GM12878 (cell line): Measurements from ENCODE around the gene TM7SF3. TPM values are rescaled to one million over a fixed set of nuclear protein-coding genes. Genes with fewer than 3 reads are reported as not detected.

Source experiments
- ATAC-seq: fragments of 200-7000 bp; cut with Tn5 transposase; 3 replicates; pipeline ENCODE4 v1.9.1; 2020; ENCODE audit warnings: mild to moderate bottlenecking, moderate library complexity
- BruUV-seq: library from RNA; stranded (reverse); fragments of 400-500 nt; replicated peaks from 2 replicates; lab custom pipeline; 2021; lab: Mats Ljungman, UMichigan
- CTCF ChIA-PET: fragments of 300-600 bp; sonication (Branson Sonifier 250); formaldehyde crosslinking; extraction: SDS; loops from one replicate; lab custom pipeline; 2021; ENCODE audit warnings: inconsistent platforms; lab: Yijun Ruan, JAX
- POLR2A ChIA-PET: fragments of 350-600 bp; formaldehyde crosslinking; extraction: SDS; loops from one replicate; lab custom pipeline; 2021; ENCODE audit warnings: inconsistent platforms; lab: Charles Lee
- RAD21 ChIA-PET: fragments of 300-600 bp; sonication (Branson Sonifier 250); formaldehyde crosslinking; loops from one replicate; lab custom pipeline; 2023; ENCODE audit warnings: antibody characterized with exemption; ENCODE audit not compliant: unreplicated experiment; lab: Charles Lee
- SMC1A ChIA-PET: fragments of 300-600 bp; sonication (Branson Sonifier 250); formaldehyde crosslinking; loops from one replicate; lab custom pipeline; 2023; ENCODE audit not compliant: unreplicated experiment, uncharacterized antibody; lab: Charles Lee
- DNase-seq: peaks from one replicate; pipeline ENCODE4 v3.0.0-alpha.2; 2011; ENCODE audit warnings: low read depth, low spot score
- FAIRE-seq: peaks from 3 replicates; lab custom pipeline; 2011; peaks lifted over from hg19 to GRCh38; lab: Jason Lieb, UNC
- H2AFZ ChIP-seq: 2 replicates; pipeline ENCODE4 v1.6.0; 2011; ENCODE audit warnings: low read depth, low read length, control low read depth; ENCODE audit not compliant: control insufficient read depth
- H3K27ac ChIP-seq: 2 replicates; pipeline ENCODE4 v1.5.1; 2011; ENCODE audit warnings: control low read depth; ENCODE audit not compliant: control insufficient read depth, insufficient read depth
- H3K27me3 ChIP-seq, 2 experiments: replicated peaks in 1 of 2; 2 replicates each; pipeline versions ENCODE4 v1.6.0 to v1.6.1; 2011; ENCODE audit warnings: low read length in 1 of 2; ENCODE audit not compliant: control insufficient read depth in 2 of 2, insufficient read depth in 2 of 2
- H3K36me3 ChIP-seq, 2 experiments: 2 replicates each; pipeline ENCODE4 v1.5.1; 2011; ENCODE audit warnings: low read length in 1 of 2; ENCODE audit not compliant: control insufficient read depth in 2 of 2, insufficient read depth in 2 of 2
- H3K4me1 ChIP-seq: 2 replicates; pipeline ENCODE4 v1.6.1; 2011; ENCODE audit warnings: mild to moderate bottlenecking, low read length, moderate library complexity, mixed read lengths; ENCODE audit not compliant: control insufficient read depth, insufficient read depth
- H3K4me2 ChIP-seq: 2 replicates; pipeline ENCODE4 v1.6.0; 2011; ENCODE audit warnings: control low read depth; ENCODE audit not compliant: control insufficient read depth, insufficient read depth
- H3K4me3 ChIP-seq: fragments of 200-600 bp; sonication (generic); 2 replicates; pipeline ENCODE4 v1.5.1; 2016
- H3K79me2 ChIP-seq: 2 replicates; pipeline ENCODE4 v1.6.0; 2011; ENCODE audit warnings: low read length; ENCODE audit not compliant: control insufficient read depth, insufficient read depth
- H3K9ac ChIP-seq: 2 replicates; pipeline ENCODE4 v1.8.0; 2011; ENCODE audit warnings: low read length, control low read depth, mixed read lengths; ENCODE audit not compliant: control insufficient read depth, insufficient read depth
- H3K9me3 ChIP-seq: replicated peaks from 3 replicates; pipeline ENCODE4 v1.5.1; 2011; ENCODE audit warnings: mild to moderate bottlenecking, low read length; ENCODE audit not compliant: control insufficient read depth, insufficient read depth
- H4K20me1 ChIP-seq: 2 replicates; pipeline ENCODE4 v1.6.0; 2011; ENCODE audit not compliant: control insufficient read depth, insufficient read depth
- MYC ChIP-seq: IDR thresholded peaks from 2 replicates; pipeline ENCODE4 v1.6.1; 2011; ENCODE audit warnings: mild to moderate bottlenecking, low read length, moderate library complexity, inconsistent platforms; ENCODE audit not compliant: insufficient read depth, insufficient replicate concordance, insufficient read length, severe bottlenecking
- ZBTB40 ChIP-seq: fragments of 450-650 bp; IDR thresholded peaks from 2 replicates; pipeline ENCODE4 v1.6.1; 2016; ENCODE audit warnings: mild to moderate bottlenecking, moderate library complexity, borderline replicate concordance
- WGBS: methylation state at CpG from one replicate; pipeline ENCODE4 v1.1.6; 2016; ENCODE audit warnings: low lambda C conversion rate; ENCODE audit not compliant: insufficient replicate concordance, insufficient coverage; ENCODE audit errors: missing lambda C conversion rate; 5-methylcytosine and 5-hydroxymethylcytosine counted together
- in situ Hi-C: fragments of 300-500 bp; cut with MboI; formaldehyde crosslinking; loops from 9 replicates; pipeline ENCODE4 v1.14.3; 2018; ENCODE audit warnings: mixed read lengths
- intact Hi-C: fragments of 100-400 bp; cut with micrococcal nuclease; formaldehyde crosslinking; loops from one replicate; pipeline ENCODE4 v1.14.2; 2022; ENCODE audit not compliant: unreplicated experiment
- polyA plus RNA-seq, 11 experiments: library from polyadenylated mRNA; depleted of rRNA in 4 of 11; unstranded in 6 of 11; stranded (reverse) in 5 of 11; fragments of >200 nt; fragmentation: Nextera tagmentation in 4 of 11; fragmentation: Illumina TruSeq in 1 of 11; extraction: Ambion mirVana in 4 of 11; extraction: Trizol in 1 of 11; gene quantifications; 1 replicate in 1 of 11; 2 replicates in 10 of 11; pipeline versions ENCODE4 v1.2.1 to v1.2.3, GENCODE V29; 2011 to 2016; ENCODE audit warnings: inconsistent platforms in 2 of 11, missing spikeins in 2 of 11, low read depth in 1 of 11
- total RNA-seq, 4 experiments: library from RNA; depleted of rRNA in 3 of 4; stranded (reverse); fragments of >200 nt in 3 of 4; fragmentation: Illumina TruSeq in 1 of 4; extraction: Trizol in 1 of 4; gene quantifications; 2 replicates each; pipeline versions ENCODE4 v1.2.1 to v1.2.3, GENCODE V29; 2013 to 2021

TM7SF3 gene
- total and polyA plus RNA-seq, 10 of the 15 experiments (the other 5 are each of a cell fraction or from before 2014, with no cell fraction given): 31.4 to 341 (median 74.8) TPM

DNA sequence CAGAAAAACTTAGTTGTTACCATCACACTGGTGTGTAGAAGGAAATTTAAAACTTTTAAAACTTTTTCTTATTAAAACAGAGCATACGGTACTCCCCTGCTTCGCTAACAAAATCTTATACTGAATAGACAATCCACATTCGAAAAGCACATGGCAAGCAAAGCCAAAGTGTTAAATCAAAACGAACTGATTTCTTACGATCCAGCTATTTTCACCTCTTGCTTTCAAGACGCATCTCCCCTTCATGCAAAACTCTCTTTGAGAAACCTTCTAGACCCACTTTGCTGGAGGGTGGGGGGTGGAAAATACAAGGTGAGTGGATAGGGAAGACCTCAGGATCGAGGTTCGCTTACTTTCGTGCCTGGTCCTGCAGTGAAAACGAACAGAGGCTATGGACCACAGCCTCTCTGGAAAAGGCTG is 76.7 kb downstream of the TM7SF3 start:
- DNase-seq: no peak
- Histone ChIP-seq H3K4me1 (no peaks in the 10 kb centered on the region), H3K4me3 (peak overlapping the region; percentile 99), H3K4me2 (peak overlapping the region; percentile 89), H3K79me2 (peaks cover 94% of the 10 kb centered on the region), H4K20me1 (no peaks in the 10 kb centered on the region), H3K9me3 (no peaks in the 10 kb centered on the region), H3K27me3 (no peaks in the 10 kb centered on the region), H3K27ac (peak overlapping the region; percentile 94), H3K9ac (peak overlapping the region; percentile 86), H3K36me3 (0 out of 4 replicates have a peak, but pooled peaks cover 0 to 3% of the 10 kb centered on the region in 2 experiments), H2AFZ (peak overlapping the region; percentile 81)
- ChIA-PET CTCF (interaction anchor here (0.9 kb wide), 1 partner anchor 52 kb away, joined by 3 read pairs; no protein-coding TSS in a partner anchor), POLR2A (interaction anchor here (1.2 kb wide), 1 partner anchor 76 kb away, joined by 3 read pairs; no protein-coding TSS in a partner anchor), SMC1A (interaction anchor here (0.6 to 1.2 kb wide), 3 partner anchors 34 to 65 kb away, joined by 3 to 6 read pairs (median 3); no protein-coding TSS in a partner anchor), RAD21 (interaction anchor here (1.2 to 1.8 kb wide), 2 partner anchors 34 to 52 kb away, joined by 3 to 8 read pairs; no protein-coding TSS in a partner anchor)
- peak; percentile 8 for ATAC-seq
- under 1% methylated on average over 10 of the region's 10 CpGs for WGBS
- intact Hi-C loops: loop anchor here (10.0 kb wide), 2 partner anchors 207 to 307 kb away; partner anchors contain the start of gene STK38L
- TF ChIP-seq MYC (peak; percentile 69), ZBTB40 (no peak)
- in situ Hi-C loops: no loop called here
- BruUV-seq: no TSS peak
- FAIRE-seq: no peak
